HFF-Myc (cell line): ENCODE results near the gene TEX2.
A peak's percentile ranks its signal among the peaks of the same experiment; 100 is the strongest.

Source experiments
- DNase-seq: peaks from one replicate; pipeline ENCODE4 v3.0.0-alpha.2; 2011; ENCODE audit warnings: low read depth; ENCODE audit errors: extremely low read depth
- H3K4me3 ChIP-seq: replicated peaks from 2 replicates; pipeline ENCODE4 v1.5.1; 2011; ENCODE audit warnings: low read depth, mild to moderate bottlenecking, control low read depth, low read length
- TF ChIP-seq, protein P1 (sequence below): IDR thresholded peaks from 2 replicates; pipeline ENCODE4 v1.5.1; 2012; ENCODE audit warnings: mild to moderate bottlenecking, low read depth, low read length, control low read depth; ENCODE audit errors: missing control alignments

TEX2 gene

GRCh38 chr17:64247836-64248235 is 15.2 kb downstream of the TEX2 start:
- TF ChIP-seq, protein P1, sequence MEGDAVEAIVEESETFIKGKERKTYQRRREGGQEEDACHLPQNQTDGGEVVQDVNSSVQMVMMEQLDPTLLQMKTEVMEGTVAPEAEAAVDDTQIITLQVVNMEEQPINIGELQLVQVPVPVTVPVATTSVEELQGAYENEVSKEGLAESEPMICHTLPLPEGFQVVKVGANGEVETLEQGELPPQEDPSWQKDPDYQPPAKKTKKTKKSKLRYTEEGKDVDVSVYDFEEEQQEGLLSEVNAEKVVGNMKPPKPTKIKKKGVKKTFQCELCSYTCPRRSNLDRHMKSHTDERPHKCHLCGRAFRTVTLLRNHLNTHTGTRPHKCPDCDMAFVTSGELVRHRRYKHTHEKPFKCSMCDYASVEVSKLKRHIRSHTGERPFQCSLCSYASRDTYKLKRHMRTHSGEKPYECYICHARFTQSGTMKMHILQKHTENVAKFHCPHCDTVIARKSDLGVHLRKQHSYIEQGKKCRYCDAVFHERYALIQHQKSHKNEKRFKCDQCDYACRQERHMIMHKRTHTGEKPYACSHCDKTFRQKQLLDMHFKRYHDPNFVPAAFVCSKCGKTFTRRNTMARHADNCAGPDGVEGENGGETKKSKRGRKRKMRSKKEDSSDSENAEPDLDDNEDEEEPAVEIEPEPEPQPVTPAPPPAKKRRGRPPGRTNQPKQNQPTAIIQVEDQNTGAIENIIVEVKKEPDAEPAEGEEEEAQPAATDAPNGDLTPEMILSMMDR, result no peak
- DNase-seq, result no peak
- H3K4me3 ChIP-seq, result no peak overlapping the region

GRCh38 chr17:64245218-64246145 is 17.6 kb downstream of the TEX2 start:
- no peak overlapping the region for H3K4me3 ChIP-seq
- TF ChIP-seq, protein P1, result no peak
- DNase-seq, result peak; percentile 33

DNA sequence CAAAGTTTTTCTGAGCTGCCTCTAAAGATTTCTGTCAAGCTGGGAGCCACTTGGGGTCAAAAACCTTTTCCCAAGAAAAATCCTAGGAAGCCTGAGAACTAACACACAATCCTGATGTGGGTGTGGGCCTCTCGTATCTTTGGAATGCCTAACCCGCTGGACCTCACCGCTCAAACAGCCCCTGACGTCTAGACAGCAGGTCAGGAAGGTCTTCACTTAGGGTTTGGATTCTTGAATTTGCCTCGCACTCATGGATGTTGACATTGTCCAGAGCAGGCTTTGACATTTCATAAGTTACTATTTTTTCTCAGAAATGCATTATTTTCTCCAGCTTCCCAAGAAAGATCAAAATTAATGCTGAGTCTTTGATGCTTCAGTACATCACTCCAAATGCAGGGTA is 18.9 kb downstream of the TEX2 start:
- H3K4me3 ChIP-seq, result no peak overlapping the region
- no peak for DNase-seq
- TF ChIP-seq, protein P1, result no peak

DNA sequence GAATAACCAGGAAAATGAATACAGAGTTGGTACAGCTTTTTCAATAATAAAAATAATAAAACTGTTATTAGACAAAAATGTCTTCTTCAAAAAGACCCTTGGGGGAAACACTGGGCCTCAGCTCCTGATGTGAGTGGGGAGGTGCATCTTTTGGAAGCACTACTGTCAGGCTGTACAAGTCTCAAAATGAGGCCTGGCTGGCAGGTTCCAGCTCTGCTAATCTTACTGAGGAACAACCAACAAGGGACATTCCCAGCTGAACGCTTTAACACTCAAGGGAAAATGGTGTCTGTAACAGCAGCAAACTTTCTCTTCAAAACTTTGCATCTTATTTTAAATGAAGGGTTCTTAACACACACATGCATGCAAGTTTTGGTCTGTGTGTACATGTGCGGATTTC is 19.7 kb downstream of the TEX2 start:
- DNase-seq, result no peak
- no peak overlapping the region for H3K4me3 ChIP-seq
- TF ChIP-seq, protein P1, result no peak

DNA sequence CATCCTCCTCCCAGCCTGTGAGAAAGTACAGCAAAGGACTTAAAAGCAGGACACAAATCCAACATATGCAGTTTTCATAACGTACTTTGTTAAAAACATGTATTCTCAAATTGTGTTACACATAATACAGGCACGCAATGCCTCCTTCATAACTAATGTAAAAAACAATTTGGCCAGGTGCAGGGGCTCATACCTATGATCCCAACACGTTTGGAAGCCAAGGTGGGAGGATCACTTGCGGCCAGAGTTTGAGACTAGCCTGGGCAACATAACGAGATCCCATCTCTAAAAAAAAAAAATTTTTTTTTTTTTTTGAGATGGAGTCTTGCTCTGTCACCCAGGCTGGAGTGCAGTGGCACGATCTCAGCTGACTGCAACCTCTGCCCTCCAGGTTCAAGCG is 20.4 kb downstream of the TEX2 start:
- no peak for DNase-seq
- TF ChIP-seq, protein P1, result no peak
- H3K4me3 ChIP-seq, result no peak overlapping the region

DNA sequence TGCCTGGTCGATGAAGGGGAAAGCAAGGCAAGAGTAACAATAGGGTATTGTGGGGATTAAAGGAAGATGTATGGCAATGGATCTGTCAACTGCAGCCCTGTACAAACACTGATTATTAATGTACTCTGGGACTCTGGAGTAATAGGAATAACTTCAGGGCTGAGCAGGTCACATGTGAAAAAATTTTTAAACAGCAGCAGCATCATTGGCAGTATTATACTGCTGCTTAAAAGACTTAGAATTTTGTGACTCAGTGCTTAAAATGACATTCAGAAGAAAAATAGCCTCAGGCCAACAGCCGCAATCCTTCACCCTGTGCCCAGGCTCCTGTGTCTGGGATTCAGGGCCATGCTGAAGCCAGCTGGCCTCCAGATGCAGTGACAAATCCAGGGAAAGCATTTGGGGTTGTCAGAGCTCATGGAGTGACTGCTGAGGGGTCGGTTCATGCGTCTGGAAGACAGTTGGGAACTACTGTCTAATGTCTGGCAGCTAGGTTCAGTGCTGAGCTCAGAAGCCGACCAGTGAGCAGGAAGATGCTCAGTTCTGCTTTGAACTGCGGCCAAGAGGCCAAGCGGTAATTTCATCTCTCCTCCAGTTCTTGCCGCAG is 22.2 kb downstream of the TEX2 start:
- H3K4me3 ChIP-seq, result peak overlapping the region; percentile 9; the same call in 1 of the 2 replicates
- TF ChIP-seq, protein P1, result no peak
- DNase-seq, result peak; percentile 98
